Thyroid gland (tissue), 4 donors: ENCODE results near the gene C3orf22.

Experiments
- POLR2A ChIP-seq, 2 donors: fragments of 450-650 bp; IDR thresholded peaks; one replicate each; pipeline ENCODE4 v1.6.1; 2017; ENCODE audit warnings: antibody characterized with exemption in 2 of 2, mild to moderate bottlenecking in 2 of 2, moderate library complexity in 1 of 2
- TF ChIP-seq, protein P1 (sequence below), 6 experiments: fragments of 200-600 bp in 3 of 6; fragments of 450-650 bp in 3 of 6; sonication (generic) in 3 of 6; IDR thresholded peaks; one replicate each; pipeline ENCODE4 v1.5.1; 2016 to 2019; ENCODE audit warnings: antibody characterized with exemption in 6 of 6, mild to moderate bottlenecking in 2 of 6, inconsistent platforms in 1 of 6, moderate library complexity in 1 of 6

GRCh38 chr3:126567696-126568438, 9.1 kb upstream of the C3orf22 start:
- TF ChIP-seq POLR2A (IDR thresholded peaks at IDR 0.05), result no peak
- TF ChIP-seq, protein P1, sequence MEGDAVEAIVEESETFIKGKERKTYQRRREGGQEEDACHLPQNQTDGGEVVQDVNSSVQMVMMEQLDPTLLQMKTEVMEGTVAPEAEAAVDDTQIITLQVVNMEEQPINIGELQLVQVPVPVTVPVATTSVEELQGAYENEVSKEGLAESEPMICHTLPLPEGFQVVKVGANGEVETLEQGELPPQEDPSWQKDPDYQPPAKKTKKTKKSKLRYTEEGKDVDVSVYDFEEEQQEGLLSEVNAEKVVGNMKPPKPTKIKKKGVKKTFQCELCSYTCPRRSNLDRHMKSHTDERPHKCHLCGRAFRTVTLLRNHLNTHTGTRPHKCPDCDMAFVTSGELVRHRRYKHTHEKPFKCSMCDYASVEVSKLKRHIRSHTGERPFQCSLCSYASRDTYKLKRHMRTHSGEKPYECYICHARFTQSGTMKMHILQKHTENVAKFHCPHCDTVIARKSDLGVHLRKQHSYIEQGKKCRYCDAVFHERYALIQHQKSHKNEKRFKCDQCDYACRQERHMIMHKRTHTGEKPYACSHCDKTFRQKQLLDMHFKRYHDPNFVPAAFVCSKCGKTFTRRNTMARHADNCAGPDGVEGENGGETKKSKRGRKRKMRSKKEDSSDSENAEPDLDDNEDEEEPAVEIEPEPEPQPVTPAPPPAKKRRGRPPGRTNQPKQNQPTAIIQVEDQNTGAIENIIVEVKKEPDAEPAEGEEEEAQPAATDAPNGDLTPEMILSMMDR (IDR thresholded peaks at IDR 0.05), result no peak
